ENCODE data around the gene REM2. TPM values are rescaled to one million over a fixed set of nuclear protein-coding genes. Genes with fewer than 3 reads are reported as not detected.
"Not testable (repeated sequence)": the region's sequence is repeated elsewhere in the genome, so short reads cannot be mapped to it uniquely, and the experiment has no call there.

REM2 gene
- total RNA-seq, 1 donor from 2014 or later = 0.13 TPM

- no peak for DNase-seq (ENCODE audit: low spot score)
- ATAC-seq = no peak
Observed at GRCh38 chr14:22847661-22848341, 35.2 kb upstream of the REM2 start.

DNA sequence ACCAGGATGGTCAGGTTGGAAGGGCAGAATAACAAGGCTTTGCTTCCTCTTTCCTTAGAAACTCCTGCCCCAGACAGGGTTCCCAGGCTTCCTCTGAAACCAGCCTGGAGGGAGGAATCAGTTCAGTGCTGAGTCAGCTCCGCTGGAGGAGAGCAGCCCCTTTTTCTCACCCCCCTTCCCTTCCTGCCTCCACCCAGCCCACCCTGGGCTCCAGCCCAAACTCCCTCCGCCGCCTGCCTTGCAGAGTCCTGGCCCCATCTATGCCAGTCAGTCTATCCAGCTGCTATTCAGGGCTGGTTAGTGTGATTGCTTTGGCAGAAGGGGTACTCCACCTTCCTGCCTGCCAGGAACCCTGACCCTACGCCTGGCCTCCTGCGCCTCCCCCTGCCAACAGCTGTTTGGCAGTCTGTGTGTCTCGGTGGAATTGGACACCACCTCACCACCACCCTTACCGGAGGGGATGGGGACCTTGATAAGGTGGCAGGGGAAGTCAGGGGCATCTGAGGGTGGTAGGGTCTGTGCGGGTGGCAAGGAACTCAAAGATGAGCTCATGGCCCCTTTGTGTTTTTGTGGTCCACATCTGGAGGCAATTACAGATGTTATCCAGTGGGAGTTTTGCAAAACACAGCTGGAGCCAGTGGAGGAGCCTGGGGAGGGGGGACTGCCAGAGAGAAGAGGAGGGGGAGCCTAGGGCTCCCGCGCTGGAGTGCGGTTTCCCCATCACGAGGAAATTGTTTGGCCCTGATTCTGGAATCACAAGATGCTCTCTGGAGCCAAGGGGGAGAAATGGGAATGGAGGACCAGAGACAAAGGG, 34.5 kb upstream of the REM2 start:
- DNase-seq (ENCODE audit: low spot score) (no peak), ATAC-seq (no peak)

DNA sequence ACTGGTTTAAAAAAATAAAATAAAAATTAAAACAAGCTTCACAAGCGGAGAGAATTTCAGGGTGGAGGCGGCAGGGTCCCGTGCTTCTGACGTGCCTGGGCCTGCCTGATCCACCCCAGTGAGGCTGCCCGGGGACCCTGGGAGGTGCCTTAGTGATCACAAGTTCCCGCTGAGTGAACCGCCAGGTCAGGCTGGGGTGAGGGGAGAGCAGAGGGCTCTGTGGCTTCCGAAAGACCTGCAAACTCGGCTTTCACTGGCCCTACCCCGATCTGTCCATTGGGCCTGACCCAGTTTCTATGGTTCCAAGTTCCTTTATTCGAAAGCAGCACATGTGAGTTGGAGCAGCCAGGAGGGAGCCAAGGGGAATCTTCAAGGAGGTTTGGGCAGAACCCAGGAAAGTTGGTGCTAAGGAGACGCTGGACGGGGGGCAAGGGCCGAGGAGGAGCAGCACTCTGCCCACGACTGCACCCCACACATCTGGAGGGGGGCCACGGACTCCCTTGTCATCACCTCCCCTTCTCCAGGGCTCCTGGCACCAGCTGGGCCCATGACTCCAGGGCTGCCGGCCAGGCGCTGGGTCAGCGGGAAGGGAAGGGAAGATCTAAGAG, 33.7 kb upstream of the REM2 start:
- DNase-seq (ENCODE audit: low spot score) (no peak), ATAC-seq (no peak)

- peak; percentile 25 for ATAC-seq
- DNase-seq (ENCODE audit: low spot score) = peak; percentile 69
Observed at GRCh38 chr14:22850944-22851764, 31.9 kb upstream of the REM2 start.

DNA sequence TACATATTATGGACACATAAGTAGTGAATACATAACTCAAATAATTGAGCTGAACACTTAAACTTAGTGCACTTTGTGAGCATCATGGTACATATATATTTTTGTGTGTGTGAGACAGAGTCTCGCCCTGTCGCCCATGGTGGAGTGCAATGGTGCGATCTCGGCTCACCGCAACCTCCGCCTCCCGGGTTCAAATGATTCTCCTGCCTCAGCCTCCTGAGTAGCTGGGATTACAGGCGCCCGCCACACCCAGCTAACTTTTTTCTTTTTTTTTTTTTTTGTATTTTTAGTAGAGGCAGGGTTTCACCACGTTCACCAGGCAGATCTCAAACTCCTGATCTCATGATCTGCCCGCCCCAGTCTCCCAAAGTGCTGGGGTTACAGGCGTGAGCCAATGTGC, 30.8 kb upstream of the REM2 start:
- DNase-seq (ENCODE audit: low spot score); ATAC-seq: not testable (repeated sequence)

DNA sequence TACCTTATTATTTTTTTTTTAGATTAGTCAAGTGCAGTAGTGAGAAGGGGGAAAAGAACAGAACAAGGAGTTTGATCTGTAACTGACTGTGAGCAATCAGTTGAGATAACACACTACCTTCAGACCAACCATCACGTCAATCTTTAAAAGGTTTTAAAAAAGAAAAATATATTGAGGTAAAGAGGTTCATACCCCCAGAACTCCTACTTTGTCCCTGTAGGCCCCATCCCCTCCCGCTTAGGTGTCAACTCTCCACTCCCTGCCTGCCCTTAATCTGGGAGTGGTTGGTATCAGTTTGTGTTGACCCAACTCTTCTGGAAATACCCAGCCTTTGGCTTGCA, 30.5 kb upstream of the REM2 start:
- no peak for ATAC-seq
- no peak for DNase-seq (ENCODE audit: low spot score)

- DNase-seq (ENCODE audit: low spot score) = peak; percentile 92
- peak; percentile 93 for ATAC-seq
Observed at GRCh38 chr14:22852940-22853767, 29.9 kb upstream of the REM2 start.

- not testable (repeated sequence) for DNase-seq (ENCODE audit: low spot score); ATAC-seq
Observed at GRCh38 chr14:22854296-22854695, 28.7 kb upstream of the REM2 start.

DNA sequence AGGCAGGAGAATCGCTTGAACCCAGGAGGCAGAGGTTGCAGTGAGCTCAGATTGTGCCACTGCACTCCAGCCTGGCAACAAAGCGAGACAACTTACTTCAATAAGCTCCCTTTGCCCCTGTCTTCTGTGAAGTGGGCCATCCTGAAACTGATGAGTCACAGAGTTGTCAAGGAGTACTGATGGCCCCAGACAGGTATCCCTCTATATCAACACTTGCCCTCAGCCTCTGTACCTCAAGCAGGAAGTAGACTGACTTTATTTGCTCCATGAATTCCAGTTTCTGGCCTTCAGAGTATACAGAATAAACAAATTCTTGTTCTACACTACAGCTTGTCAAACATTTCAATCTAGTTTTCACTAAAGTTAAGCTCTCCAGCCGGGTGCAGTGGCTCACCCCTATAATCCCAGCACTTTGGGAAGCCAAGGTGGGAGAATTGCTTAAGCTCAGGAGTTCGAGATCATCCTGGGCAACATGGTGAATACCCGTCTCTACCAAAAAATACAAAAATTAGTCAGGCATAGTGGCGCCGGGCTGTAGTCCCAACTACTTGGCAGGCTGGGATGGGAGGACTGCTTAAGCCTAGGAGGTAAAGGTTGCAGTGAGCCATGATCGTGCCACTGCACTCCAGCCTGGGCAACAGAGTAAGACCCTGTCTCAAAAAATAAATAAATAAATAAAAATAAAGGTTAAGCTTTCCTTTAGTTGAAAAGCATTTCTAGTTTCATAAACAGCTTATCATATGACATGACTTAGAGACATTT, 27.9 kb upstream of the REM2 start:
- no peak for DNase-seq (ENCODE audit: low spot score)
- no peak for ATAC-seq

GRCh38 chr14:22856428-22856827, 26.6 kb upstream of the REM2 start:
- no peak for ATAC-seq
- DNase-seq (ENCODE audit: low spot score) = no peak

DNA sequence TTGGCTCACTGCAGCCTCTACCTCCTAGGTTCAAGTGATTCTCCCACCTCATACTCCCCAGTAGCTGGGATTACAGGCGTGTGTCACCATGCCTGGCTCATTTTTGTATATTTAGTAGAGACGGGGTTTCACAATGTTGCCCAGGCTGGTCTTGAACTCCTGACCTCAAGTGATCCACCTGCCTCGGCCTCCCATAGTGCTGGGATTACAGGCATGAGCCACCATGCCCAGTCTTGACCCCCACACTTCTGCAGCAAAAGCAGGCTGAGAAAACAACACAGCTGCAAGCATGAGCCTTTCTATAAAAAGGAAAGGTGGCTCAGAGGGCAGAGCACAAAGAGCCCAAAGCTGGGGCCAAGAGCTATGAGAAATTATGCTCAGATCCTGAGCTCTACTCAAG, 22.6 kb upstream of the REM2 start:
- not testable (repeated sequence) for ATAC-seq; DNase-seq (ENCODE audit: low spot score)

DNA sequence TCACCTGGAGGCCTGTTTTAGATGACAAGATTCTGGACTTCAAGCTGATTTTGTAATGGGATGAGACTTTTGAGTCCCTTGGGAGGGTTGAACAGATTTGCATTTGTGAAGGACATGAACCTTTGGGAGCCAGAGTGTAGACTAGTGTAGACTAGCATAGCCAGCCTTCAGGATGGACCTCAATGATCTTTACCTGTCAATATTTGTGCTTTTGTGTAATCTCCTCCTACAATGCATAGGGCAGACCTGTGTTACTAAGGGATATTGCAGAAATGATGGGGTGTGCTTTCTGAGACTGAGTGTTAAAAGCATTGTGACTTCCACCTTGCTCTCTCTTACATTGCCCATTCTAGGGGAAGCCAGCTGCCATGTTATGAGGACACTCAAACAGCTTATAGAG, 21.4 kb upstream of the REM2 start:
- ATAC-seq = no peak
- DNase-seq (ENCODE audit: low spot score) = no peak

DNA sequence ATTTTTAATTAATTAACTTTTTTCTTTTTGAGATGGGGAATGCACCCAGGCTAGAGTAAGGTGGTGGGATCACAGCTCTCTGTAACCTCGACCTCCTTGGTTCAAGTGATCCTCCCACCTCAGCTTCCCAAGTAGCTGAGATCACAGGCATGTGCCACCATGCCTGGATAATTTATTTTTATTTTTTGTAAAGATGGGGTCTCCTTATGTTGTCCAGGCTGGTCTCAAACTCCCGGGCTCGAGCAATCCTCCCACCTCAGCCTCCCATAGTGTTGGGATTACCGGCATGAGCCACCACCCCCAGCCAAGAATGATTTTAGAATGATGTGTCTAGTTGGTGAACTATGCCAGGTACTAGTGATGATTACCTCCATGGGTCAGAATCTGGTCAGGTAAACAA, 18.0 kb upstream of the REM2 start:
- no peak for ATAC-seq
- DNase-seq (ENCODE audit: low spot score) = no peak

DNA sequence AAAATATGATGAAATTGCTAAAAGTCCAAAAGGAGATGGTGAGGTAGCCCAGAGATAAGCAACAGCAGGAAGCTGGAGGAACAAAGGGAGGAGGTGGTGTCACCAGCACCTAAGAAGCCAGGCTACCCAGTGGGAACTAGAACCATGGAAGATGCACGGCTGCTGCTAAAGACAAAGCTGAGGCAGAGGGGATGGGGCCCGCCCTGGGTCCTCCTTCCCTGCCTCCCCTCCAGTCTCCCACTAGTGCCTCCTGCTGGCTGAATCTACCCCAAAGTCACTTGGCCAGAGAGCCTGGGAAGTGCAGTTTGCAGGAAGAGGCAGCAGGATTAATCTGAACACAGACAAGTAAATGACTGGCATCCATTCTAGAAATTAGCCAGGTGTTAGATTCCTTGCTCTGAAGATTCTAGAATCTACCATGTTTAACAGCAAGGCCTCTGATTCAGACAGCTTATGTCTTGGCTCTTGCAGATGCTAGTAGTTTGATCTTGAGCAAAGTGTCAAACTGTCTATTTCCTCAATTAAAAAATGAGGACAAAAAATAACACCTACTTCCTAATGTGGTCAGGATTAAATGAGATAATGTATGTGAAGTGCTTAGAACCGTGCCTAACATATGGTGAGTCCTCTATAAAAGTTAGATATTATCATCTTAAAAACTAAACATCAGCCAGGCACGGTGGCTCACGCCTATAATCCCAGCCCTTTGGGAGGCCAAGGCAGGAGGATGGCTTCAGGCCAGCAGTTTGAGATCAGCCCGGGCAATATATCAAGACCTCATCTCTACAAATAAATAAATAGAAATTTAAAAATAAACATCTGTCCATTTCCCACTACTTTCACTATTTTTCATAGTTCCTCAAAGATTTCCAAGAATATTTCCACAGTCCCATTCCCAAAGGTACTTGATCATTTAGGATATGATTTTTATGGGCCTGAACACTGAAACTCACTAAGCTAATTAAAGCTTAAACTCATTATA, 17.3 kb upstream of the REM2 start:
- ATAC-seq = no peak
- no peak for DNase-seq (ENCODE audit: low spot score)

DNA sequence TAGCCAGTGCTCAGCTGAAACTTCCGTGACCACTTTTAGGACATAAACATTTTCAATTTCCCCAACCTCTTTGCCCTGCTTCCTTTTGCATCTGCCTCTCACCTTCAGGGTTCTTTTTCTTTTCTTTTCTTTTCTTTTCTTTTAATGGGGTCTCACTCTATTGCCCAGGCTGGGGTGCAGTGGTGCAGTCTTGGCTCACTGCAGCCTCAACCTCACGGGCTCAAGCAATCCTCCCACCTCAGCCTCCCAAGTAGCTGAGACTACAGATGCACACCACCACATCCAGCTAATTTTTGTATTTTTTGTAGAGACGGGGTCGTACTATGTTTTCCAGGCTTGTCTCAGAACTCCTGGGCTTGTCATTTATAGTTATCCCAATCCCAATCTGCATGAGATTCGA, 16.1 kb upstream of the REM2 start:
- ATAC-seq = no peak

GRCh38 chr14:22870811-22871223, 12.2 kb upstream of the REM2 start:
- ATAC-seq (peak; percentile 8), DNase-seq (ENCODE audit: low spot score) (no peak)

More for the DNA sequence above, 16.1 kb upstream of the REM2 start:
- no peak for DNase-seq (ENCODE audit: low spot score)

DNA sequence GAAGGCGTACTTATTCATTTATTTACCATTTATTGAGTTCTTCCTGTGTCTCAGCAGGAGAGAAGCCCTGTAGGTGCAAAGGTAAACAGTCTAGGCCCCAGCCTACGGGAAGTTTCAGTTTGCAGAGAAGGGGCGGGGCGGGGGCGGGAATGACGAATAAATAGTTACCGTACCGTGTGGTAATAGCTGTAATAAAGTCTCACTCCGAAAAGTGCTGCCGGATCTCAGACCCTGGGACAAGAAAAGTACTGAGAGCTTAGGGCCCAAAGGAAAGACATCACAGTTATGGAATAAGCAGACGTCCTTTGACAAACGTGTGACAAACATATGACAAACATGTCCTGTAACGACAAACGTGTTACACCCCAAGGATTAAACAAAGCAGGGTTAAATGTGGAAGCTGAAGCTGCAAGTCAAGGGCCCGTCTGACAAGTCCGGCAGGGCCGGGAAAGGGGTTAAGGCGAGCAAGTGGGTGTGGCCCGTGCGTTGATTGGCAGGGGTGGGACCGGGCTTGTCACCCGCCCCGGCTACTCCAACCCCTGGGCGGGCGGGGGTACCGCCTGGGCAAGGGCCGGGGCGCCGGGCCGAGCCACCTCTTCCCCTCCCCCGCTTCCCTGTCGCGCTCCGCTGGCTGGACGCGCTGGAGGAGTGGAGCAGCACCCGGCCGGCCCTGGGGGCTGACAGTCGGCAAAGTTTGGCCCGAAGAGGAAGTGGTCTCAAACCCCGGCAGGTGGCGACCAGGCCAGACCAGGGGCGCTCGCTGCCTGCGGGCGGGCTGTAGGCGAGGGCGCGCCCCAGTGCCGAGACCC, 11.6 kb upstream of the REM2 start, which contains the start of gene LRP10:
Gene LRP10 (plus strand): TSS at position 517 of the 809 bp plus-strand sequence. CDS start 564 bp downstream, outside the sequence.
- peak; percentile 96 for DNase-seq (ENCODE audit: low spot score)
- peak; percentile 93 for ATAC-seq
